Stomach (tissue), 4 donors: Measurements from ENCODE around the gene SCG3.

Source experiments
- POLR2A ChIP-seq, 4 donors: fragments of 450-650 bp; IDR thresholded peaks; one replicate each; pipeline ENCODE4 v1.6.1; 2016; ENCODE audit warnings: antibody characterized with exemption in 4 of 4, control low read depth in 2 of 4, mild to moderate bottlenecking in 1 of 4, moderate library complexity in 1 of 4
- TF ChIP-seq, protein P1 (sequence below), 7 experiments: fragments of 450-650 bp in 4 of 7; fragments of 200-600 bp in 3 of 7; sonication (generic) in 3 of 7; IDR thresholded peaks; one replicate each; pipeline ENCODE4 v1.5.1; 2016 to 2019; ENCODE audit warnings: antibody characterized with exemption in 7 of 7, control low read depth in 2 of 7, mild to moderate bottlenecking in 1 of 7

DNA sequence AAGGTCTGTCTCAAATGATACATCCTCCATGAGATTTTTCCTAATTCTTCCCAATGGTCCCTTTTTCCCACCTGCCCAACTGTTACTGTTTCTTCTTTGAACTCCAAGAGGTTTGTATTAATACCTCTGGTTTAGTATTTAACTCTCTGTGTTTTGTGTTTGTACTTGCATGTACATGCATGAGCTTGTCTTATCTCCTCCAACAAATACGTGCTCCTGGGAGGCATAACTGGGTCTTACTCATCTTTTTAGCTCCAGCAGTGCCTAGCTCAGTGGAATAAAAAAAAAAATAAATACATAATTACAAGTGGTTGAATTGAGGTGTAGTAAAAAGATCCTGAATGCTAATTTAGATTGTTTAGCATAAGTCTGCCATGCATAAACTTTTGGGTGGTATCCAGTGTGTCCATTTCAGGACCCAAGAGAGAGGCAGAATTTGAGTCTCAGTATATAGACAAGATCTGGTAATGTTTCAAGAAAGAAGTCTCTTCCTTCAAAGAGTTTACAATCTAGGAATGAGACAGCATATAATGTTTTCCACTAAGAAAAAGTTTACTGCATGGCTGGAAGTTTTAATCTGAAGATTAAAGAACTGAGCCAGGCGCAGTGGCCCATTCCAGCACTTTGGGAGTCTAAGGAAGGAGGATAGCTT is 57.9 kb downstream of the SCG3 start:
- TF ChIP-seq, protein P1, sequence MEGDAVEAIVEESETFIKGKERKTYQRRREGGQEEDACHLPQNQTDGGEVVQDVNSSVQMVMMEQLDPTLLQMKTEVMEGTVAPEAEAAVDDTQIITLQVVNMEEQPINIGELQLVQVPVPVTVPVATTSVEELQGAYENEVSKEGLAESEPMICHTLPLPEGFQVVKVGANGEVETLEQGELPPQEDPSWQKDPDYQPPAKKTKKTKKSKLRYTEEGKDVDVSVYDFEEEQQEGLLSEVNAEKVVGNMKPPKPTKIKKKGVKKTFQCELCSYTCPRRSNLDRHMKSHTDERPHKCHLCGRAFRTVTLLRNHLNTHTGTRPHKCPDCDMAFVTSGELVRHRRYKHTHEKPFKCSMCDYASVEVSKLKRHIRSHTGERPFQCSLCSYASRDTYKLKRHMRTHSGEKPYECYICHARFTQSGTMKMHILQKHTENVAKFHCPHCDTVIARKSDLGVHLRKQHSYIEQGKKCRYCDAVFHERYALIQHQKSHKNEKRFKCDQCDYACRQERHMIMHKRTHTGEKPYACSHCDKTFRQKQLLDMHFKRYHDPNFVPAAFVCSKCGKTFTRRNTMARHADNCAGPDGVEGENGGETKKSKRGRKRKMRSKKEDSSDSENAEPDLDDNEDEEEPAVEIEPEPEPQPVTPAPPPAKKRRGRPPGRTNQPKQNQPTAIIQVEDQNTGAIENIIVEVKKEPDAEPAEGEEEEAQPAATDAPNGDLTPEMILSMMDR (IDR thresholded peaks at IDR 0.05): no peak
- no peak for TF ChIP-seq POLR2A (IDR thresholded peaks at IDR 0.05)
